Measurements from ENCODE around the gene MBNL1.

The MBNL1 gene

GRCh38 chr3:152356870-152357276 lies 88.1 kb downstream of the MBNL1 start:
- TF ChIP-seq CTCF (IDR thresholded peaks at IDR 0.05; ENCODE audit: low read depth, low read length), result no peak
- no peak for DNase-seq (ENCODE audit: extremely low read depth, low read depth)

GRCh38 chr3:152357587-152357986 lies 88.9 kb downstream of the MBNL1 start:
- no peak for TF ChIP-seq CTCF (IDR thresholded peaks at IDR 0.05; ENCODE audit: low read depth, low read length)
- no peak for DNase-seq (ENCODE audit: extremely low read depth, low read depth)

- DNase-seq (ENCODE audit: extremely low read depth, low read depth), result no peak
- TF ChIP-seq CTCF (IDR thresholded peaks at IDR 0.05; ENCODE audit: low read depth, low read length), result no peak
Observed at GRCh38 chr3:152359385-152360248, 90.9 kb downstream of the MBNL1 start.

GRCh38 chr3:152360302-152360701 lies 91.6 kb downstream of the MBNL1 start:
- DNase-seq (ENCODE audit: extremely low read depth, low read depth), result no peak
- no peak for TF ChIP-seq CTCF (IDR thresholded peaks at IDR 0.05; ENCODE audit: low read depth, low read length)

GRCh38 chr3:152360966-152361365 lies 92.2 kb downstream of the MBNL1 start:
- TF ChIP-seq CTCF (IDR thresholded peaks at IDR 0.05; ENCODE audit: low read depth, low read length), result no peak
- DNase-seq (ENCODE audit: extremely low read depth, low read depth), result no peak

GRCh38 chr3:152362086-152362485 lies 93.4 kb downstream of the MBNL1 start:
- TF ChIP-seq CTCF (IDR thresholded peaks at IDR 0.05; ENCODE audit: low read depth, low read length), result no peak
- no peak for DNase-seq (ENCODE audit: extremely low read depth, low read depth)

GRCh38 chr3:152364237-152364636 lies 95.5 kb downstream of the MBNL1 start:
- no peak for TF ChIP-seq CTCF (IDR thresholded peaks at IDR 0.05; ENCODE audit: low read depth, low read length)
- no peak for DNase-seq (ENCODE audit: extremely low read depth, low read depth)

Measured in AG09319 (cell line).